Loucy (cell line): ENCODE results near the gene ZNF768.

Experiments
- CTCF ChIP-seq: fragments of 200-600 bp; sonication (generic); conservative IDR thresholded peaks from 2 replicates; pipeline ENCODE4 v1.5.1; 2014; ENCODE audit warnings: mild to moderate bottlenecking, antibody characterized with exemption, low read length
- EZH2phosphoT487 ChIP-seq: fragments of 200-600 bp; IDR thresholded peaks from 2 replicates; pipeline ENCODE4 v1.6.1; 2018; ENCODE audit warnings: antibody characterized with exemption, mild to moderate bottlenecking, moderate library complexity, borderline replicate concordance

DNA sequence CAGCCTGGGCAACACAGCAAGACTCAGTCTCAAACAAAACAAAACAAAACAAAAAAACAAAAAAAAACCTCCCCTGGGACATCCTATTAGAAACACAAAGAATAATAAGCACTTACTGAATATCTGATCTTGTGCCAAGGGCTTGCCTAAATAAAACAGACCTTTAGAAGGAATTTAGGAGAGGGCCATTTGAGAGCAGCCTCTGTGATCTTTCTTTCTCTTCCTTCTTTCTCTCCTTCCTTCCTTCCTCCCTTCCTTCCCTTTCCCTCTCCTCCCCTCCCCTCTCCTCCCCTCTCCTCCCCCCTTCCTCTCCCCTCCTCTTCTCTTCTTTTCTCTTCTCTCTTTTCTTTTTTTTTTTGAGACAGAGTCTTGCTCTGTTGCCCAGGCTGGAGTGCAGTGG is 41.5 kb downstream of the ZNF768 start:
- TF ChIP-seq CTCF = no peak
- TF ChIP-seq EZH2phosphoT487 = no peak
